Jurkat, Clone E6-1 (cell line): ENCODE measurements around the gene OR52E8.

ENCODE experiments used
- DNase-seq: peaks from one replicate; pipeline ENCODE4 v3.0.0-alpha.2; 2011; ENCODE audit warnings: low read depth, low spot score
- H3K4me3 ChIP-seq: 2 replicates; pipeline ENCODE4 v1.5.1; 2011; ENCODE audit warnings: mild to moderate bottlenecking, low read length, control low read depth, moderate library complexity

OR52E8 gene

GRCh38 chr11:5809905-5810795, 47.3 kb downstream of the OR52E8 start:
- H3K4me3 ChIP-seq, result no peak overlapping the region
- DNase-seq, result no peak

- peak; percentile 12 for DNase-seq
- peak overlapping the region; percentile 55 for H3K4me3 ChIP-seq
Observed at GRCh38 chr11:5809122-5809519, 48.4 kb downstream of the OR52E8 start.

DNA sequence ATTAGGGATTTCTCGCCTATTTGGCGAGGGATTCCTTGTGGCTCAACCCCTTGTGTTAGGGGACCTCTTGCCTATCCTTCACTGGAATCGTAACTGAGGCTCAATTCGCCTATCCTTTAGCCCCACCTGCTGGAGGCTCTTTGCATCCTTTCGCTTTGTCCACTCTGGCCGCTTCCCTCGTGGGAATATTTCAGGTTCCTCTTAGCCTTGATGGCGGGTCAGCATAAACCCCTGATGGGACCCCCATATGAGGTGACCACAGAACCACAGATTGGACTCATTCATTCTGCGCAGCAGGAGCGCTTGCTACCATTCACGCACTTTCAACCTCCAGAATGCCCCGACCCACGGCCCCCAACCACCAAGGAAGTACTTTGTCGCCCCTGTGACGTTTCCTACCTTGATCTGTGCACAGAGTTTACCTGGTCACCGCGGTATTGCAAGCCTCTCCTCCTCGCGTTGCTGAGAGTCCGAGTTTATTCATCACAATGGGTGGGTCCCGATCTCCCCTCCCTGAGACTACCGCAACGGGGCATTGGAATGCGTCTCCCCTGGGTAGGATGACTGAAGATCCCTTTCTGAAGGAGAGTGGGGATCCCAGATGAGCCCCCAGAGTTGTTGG, 48.9 kb downstream of the OR52E8 start, which contains the start of gene OR52N2:
Gene OR52N2, plus strand, starts transcription at position 425 of the 622 bp plus-strand sequence. CDS start 11,412 bp downstream, outside the sequence.
- peak; percentile 60 for DNase-seq
- H3K4me3 ChIP-seq, result peak within 1 kb of the TSS; percentile 55

- DNase-seq, result no peak
Observed at GRCh38 chr11:5807580-5807979, 49.9 kb downstream of the OR52E8 start.

More at GRCh38 chr11:5807580-5807979, 49.9 kb downstream of the OR52E8 start:
- H3K4me3 ChIP-seq, result no peak overlapping the region
